C4-2B (cell line): ENCODE results near the gene CENPC.

Experiments used
- CTCF ChIP-seq: fragments of 450-650 bp; conservative IDR thresholded peaks from 2 replicates; pipeline ENCODE4 v1.5.1; 2017; ENCODE audit warnings: mild to moderate bottlenecking
- ZFX ChIP-seq: fragments of 450-650 bp; IDR thresholded peaks from 2 replicates; pipeline ENCODE4 v1.6.1; 2017

DNA sequence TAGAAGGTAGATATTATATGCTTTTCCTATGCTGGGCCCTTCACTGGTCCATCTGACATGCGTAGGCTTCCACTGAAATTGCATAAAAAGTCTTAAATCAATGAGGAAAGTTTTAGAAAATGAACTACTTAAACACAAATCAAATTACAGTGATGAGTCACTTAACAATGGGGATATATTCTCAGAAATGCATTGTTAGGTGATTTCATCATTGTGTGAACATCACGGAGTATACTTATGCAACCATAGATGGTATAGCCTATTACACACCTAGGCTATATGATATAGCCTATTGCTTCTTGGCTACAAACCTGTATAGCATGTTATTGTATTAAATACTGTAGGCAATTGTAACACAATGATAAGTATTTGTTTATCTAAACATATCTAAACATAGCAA is 23.5 kb upstream of the CENPC start:
- no peak for TF ChIP-seq CTCF
- no peak for TF ChIP-seq ZFX
